HS-27A (cell line): ENCODE results near the gene IQSEC1.

Source experiments
- DNase-seq: peaks from one replicate; pipeline ENCODE4 v3.0.0-alpha.2; 2012; ENCODE audit warnings: low read depth, missing footprints

Gene IQSEC1

DNA sequence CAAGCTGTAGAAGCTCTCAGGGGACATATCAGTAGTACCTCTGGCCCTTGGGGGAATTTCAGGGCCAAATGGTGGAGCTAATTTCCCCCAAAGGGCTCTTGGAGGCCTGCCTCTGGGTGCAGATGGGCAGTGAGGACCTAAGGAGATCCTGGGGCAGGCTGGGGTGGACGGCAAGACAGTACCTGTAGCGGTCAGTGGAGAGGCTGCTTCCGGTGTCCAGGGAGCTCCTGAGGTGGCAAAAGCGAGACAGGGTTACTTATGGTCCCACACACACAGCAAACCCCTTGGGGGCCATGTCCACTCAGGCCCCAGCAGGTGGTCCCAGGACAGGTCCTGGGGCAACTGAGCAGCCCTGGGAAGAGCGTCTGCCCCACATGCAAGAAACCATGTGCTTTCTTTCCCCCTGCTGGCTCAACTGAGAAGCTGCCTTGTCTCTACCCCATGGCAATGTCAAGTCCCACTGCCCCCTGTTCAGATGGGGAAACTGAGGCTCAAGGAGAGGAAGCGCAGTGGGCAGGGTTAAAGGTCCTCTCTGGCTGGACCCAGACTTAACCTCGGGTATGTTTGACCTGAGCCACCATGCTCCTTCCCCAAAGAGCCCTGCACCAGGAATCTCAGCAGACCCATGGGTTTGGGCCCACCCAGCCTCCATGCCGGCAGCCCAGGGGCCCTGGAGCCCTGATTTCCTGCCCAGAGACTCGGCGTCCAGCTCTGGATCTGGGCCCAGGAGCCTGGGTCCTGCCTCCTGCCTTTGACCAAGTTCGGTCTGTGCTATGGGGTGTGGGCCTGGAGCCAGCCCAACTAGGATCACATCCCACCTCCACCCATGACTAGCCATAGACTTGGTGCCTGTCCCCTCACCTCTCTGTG is 25.7 kb downstream of the IQSEC1 start:
- no peak for DNase-seq

DNA sequence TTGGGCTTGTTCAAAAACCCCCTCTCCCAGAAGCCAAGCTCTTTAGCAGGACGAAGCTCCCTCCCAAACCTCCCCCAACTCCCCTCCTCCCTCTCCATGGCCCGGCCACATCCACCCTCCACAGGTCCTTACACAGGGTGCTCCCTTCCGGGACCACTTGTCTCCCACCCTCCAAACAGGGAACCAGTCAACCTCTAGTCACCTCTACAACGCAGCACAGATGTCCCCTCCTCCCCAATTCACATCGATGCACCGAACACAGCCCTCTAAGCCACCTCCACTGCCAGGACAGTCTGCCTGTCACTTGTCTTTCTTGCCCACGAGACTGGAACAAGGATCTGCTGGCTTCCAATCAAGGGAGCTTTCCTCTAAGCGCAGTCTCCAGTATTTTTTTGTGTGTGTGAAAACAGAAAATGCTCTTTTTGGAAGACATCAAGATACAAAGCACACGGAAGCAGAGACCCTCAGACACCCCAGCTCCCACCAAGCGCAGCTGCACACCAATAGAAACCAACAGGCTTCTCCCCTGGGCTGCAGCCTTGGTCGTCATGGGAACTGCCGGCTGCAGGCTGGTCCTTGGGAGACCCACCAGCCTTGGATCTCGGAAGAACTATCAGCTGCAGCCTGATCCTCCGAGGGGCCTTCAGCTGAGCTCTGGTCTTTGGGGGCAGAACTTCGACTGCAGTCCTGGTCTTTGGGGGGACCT is 26.5 kb downstream of the IQSEC1 start:
- DNase-seq: no peak

DNA sequence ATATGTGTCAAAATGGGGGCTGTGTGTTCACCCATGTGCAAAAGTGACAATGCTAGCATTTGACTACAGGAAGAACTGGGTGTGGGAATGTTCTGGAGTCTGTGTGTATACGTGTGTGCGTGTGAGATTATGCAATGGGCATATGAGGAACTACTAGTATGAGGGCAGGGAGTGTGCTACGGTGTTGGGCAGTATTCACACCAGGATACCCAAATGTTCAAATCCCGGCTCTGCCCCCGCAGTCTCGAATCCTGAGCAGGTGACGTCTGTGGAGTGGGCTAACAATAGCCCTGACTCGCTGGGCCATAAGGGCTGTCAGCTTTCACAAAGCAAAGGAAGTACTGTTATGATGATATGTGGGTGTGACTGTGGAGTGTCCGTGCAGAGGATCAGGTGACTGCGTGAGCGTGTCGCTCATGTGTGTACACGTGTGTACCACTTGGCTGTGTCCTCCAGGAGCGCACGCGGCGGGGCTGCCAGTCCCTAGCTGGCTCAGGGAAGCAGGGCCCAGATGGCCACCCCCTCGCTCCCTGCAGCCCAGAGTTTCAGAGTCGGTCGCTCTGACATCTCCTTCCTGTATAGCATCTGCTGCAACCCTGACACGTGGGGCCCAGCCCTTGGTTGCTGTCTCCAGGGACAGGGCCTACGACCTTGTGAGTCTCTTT is 27.2 kb downstream of the IQSEC1 start:
- no peak for DNase-seq

DNA sequence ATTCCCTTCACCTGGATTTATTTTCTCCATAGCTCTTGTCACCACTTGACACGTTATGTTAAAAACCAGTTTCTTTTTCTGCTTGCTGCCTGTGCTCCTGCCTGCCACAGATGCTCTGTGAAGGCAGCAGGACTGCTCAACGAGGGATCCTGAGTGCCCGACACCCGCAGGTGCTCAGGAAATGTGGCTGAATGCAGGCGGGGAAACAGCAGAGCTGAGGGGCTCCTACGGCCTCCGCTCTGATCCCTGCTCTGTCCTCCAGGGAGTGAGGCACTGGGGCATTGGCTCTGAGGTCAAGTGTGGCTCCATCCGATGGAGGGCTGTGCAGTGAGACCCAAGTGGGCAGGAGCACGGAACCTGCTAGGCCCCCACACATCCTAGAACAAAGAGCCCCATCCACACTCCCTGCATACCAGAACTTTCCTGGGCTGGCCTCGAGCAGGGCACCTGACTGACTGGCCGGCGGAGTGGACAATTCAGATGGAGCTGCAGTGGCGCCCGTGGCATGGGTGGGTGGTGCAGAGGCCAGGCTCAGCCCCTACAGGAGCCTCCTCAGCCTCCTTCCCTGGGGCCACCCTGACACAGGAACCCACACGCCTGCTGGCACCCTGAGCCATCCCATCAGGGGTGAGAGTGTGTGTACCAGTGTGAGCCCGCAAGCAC is 27.9 kb downstream of the IQSEC1 start:
- DNase-seq: no peak

DNA sequence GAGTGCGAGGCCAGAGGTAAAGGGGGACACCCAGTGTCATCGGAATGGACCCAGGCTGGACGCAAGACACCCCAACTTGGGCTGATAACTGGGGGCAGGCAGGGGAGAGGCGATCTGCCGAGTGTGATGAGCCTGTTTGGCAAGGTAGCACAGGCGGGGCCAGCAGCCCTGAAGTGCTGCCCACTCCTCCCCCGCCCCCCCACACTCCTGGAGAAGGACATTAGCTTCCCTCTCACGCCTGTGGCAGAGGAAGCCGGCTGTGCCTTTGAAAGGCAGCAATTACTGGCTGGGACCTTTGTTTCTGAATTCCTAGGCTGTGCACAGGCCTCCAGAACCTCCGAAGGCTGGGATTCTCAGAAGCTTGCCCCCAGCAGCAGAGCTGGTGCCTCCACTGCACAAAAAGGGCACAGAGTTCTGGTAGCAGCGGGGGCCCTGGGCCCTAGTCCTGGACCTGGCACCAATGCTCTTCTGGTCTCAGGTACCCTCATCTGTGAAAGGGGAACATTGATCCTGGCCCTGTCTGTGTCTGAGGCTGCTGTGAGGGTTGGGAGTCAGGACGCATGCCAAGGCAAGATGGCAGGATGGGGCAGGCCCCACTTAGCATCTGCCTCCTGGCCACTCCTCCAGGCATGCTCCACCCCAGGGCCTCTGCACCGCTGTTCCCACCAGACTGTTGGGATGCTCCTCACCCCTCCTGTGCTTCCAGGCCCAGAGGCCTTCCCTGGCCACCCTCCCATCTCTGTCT is 28.6 kb downstream of the IQSEC1 start:
- no peak for DNase-seq

DNA sequence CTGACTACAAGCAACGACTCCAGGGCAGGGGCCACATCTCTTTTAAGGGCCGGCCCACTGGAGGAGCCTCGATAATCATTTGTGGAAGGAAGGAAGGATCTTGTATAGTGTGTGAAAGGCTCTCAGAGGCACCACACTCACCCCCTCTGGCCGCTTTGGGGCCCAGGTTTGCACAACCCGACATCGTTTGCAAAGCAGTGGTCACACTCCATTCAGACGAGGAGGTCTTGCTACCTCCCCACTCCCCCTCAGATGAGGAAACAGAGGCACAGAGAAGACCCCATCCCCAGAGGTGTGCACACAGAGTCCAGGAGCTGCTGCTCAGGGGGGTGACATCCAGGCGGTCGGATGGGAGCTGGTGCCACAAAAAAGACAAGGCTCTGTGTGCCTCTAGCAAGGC is 29.6 kb downstream of the IQSEC1 start:
- DNase-seq: no peak

DNA sequence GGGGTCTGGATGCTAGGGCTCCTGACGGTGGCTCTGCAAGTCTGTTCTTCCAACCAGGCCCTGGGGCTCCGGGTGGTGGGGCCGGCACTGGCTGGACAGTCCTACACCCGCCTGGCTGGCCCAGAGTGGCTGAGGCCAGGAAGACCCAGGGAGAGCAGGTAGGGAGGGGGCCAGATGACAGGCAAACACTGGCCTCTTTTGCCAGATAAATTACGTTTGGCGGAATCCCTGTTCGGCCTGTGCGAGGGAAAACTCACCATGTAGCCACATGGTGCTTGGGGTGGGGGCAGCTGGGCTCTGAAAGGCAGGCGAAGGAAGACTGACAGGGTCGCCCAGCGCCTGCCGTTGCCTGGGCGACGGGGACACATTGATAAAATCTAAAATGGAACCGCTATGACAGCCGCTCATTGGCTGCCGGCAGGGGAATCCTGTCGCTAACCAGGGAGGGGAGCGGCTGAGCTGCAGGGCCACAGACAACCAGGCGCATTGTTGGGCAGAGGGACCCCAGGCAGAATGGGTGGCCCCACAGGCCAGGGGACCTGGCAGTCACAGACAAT is 30.4 kb downstream of the IQSEC1 start:
- no peak for DNase-seq

DNA sequence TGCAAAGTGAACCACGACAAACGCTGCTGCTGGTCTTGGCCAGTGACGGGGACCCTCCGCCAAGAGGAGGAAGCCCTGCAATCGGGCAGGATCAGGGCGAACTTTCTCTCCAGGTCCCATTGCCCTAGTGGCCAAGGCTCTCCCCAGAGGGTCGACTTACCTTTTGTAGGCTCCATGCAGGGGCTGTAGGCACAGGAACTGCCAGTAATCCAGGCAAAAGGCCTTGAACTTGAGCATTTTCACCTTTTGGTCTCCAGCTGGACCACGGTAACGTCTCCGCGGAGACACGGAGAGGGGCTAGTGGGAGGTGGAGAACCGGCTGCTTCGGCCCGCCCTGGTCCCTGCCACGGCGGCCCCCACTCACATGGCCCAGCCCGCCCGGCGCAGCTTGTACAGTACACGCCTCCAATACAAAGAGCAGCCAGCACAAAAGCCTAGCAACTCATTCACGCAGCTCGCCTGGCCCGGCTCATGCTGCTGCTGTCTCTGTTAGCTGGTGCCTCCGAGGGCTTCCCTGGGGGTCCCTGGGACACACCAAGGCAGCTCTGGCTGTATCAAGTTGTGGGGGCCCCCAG is 31.0 kb downstream of the IQSEC1 start:
- no peak for DNase-seq

DNA sequence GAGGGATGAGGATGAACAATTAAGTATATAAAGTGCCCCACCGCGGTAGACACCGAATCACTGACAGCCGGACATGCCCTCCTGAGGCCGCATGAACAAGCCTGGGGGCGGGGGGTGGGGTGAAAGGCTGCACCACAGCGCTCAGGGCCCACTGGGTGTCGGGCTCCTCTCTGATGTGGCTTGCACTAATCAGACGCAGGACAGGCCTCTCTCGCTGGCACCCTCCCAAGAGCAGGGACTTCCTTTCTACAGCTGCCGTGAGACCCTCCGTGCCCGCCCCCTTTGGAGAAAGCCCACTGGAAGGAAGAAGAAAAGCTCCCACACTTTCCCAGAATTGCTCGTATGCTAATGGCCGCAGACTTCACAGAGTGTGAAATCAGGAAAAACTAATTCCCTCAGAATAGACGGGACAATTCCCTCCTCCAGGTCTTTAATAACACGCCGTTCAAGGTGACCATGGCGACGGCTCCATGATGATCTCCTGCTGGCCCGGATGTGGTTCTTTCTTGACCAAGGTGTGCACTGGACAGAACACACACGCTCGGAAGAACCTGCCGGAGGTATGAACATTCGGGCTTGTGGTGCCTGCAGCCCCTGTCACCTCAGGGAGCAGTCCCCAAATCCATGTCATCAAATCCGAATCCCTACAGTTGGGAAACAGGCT is 32.0 kb downstream of the IQSEC1 start:
- DNase-seq: no peak

DNA sequence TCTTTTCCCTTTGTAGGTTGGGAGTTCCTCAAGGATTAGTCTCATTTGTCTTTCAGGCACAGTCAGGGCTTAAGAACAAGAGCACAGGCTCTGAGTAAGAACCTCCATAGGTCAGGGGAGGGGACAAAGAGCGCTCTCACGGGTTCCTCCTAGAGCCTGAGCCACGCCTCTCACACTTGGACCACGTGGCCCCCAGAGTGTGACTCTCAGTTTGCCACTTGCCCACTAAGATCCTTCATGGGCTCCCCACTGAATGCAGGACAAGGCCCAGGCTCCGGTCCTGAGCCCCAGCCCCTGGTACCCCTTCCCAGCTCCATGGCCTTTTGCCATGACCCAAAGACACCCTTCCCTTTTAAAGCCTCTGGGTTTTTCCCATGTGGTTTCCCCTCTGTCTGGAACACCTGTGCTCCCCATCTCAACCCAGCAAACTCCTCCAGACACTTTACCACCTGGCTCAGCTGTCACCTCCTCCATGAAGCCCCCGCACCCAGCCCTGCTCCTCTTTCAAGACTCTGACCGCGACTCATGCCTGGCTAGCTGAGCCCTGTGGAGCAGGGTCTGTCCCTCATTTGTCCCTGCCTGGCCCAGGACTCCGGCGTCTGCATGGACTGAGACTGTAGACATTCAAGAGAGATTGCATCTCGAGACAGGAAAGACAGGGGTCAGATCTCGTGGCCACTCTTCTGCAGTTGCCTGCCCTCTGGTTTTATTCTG is 32.7 kb downstream of the IQSEC1 start:
- no peak for DNase-seq

DNA sequence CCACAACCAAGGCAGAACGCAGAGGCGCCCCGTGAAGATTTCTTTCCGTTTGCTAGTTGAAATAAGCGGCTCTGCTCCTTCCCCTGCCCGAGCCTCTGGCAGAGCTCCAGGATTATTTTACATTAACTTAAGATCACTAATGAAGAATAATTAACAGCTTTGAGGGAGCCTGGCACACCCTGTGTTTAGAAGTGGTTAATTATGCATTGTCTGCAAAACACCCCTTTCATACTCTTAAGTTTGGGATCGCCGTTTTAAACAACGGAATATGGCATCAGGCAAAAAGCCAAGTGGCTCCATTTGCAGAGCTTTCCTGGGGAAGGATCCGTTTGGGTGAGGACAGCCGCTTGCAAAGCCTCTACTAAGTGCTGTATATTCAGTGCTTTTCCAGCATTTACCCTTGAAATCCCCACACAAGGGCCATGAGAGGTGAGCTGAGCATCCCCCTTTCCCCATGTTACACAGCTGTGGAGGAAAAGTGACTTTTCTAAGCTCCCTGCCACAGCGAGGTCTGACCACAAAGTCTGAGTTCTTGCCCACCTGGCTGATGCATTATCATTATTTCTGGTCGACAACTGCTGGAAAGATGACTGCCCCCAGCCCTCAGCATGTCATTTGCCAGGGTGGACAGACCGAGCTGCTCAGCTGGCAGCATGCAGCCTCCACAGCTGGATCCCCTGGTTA is 33.9 kb downstream of the IQSEC1 start:
- no peak for DNase-seq

DNA sequence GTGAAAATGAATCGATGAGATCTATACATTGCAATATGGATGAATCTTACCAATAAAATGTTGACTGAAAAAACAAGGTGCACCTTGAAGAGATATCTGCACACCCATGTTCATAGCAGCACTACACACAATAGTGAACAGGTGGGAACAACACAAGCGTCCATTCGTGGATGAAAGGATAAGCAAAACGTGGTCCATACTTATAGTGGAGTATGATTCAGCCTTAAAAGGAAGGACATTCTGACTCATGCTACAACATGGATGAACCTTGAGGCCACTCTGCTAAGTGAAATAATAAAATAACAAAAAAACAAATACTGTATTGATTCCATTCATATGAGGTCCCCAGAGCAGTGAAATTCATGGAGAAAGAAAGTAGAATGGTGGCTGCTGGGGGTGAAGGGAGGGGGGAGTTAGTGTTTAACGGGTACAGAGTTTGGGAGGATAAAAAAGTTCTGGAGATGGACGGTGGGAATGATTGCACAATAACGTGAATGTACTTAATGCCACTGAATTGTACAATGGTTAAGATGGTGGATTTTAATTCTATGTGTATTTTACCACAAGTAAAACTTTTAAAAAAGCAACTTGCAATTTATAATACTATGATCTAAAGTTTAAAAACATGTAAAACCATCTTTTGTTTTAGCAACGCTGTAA is 35.6 kb downstream of the IQSEC1 start:
- no peak for DNase-seq

DNA sequence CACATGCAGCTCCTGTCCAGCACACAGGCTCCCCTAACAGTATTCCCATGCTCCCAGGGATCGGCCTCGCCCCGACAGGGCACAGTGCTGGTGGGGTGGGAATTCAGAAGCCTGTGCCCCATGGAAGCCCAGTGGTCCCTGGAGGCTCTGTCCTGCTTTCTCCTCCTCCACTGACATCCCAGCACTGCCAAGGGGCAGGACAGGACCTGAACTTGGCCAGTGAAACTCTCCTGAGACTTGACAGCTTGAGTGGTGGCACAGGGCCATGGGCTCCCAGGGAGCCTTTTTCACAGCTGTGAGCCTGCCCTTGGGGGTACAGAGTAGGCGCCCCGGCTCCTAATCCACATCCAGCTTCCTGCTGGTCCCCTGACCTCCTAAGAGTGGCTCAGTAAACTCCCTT is 38.4 kb downstream of the IQSEC1 start:
- no peak for DNase-seq

DNA sequence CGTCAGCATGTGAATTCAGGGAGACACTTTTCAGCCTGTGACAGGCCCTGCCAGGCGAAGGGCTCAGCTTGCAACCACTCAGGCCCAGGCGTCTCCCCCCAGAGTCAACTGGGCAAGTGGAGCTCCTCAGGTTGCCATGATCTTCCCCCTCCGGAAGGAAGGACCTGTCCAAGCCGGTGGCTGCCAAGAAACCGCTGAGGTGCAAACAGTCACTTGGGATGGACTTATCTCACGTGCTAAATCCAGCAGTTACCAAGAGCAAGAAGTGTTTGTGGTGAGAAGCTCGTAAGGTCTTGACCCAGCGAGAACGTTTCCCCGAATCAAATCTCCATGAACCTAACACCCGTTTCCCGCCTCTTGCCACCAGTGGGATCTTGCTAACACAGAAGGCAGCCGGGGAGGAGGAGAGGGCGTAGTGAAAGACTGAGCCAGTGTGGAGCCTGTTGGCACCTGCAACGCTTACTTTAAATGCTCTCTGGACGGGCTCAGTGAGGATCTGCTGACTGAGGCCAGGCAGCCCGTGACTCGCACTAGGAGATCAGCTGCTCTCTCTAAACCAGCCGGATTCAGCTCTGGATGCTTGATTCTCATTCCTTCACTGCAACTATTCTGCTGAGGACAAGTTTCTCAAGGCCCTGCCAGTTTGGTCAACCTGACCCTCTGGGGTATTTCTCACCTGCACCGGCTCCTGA is 39.0 kb downstream of the IQSEC1 start:
- no peak for DNase-seq

DNA sequence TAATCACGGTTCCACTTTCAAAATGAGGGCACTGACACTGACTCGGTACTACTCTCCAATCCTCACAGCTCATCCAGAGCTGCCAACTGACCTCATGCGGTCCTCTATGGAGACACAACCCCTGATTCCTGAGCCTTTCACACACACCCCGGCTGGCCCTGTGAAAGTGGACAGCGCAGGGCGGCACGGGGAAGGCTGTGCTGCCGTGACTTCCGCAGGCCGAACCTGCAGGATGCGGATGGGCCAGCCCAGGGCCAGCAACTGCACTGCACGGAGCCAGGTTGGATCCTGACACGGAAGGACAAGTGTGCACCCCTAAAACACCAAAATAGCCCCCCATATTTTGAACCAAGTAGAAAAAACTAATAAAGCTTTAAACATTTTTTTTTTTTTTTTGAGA is 41.0 kb downstream of the IQSEC1 start:
- DNase-seq: no peak

DNA sequence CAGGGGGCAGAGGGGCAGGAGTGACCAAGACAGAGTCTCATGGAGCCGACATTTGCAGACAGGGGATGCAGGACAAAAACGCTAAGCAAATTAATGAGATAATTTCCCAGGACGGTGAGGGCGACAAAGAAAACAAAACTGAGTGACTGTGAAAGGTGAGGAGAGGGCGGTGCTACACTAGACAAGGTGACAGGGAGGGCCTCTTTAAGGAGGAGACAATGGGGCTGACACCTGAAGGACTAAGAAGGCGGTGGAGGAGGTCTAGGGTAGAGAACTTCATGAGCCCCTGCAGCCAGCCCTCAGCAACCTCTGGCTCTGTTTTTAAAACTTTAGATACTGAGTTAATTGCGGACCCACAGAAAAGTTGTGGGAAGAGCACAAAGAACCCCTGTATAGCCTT is 41.6 kb downstream of the IQSEC1 start:
- DNase-seq: no peak

DNA sequence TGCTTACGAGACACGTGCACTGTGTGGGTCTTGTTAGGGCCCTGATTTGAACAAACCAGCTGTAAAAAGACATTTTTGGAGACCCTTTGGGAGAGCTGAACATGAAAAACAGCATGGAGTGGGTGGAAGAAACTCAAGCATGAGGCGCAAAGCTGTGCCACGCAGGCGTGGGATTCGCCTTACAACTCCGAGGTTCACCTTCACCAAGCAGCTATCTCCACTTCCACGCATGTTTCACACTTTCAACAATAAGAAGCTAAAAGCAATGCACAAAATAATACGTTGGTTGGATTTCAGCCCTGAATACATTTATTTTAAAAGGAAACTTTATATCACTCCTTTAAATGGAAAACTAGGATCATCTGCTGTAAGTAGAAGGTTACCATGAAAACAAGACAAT is 42.5 kb downstream of the IQSEC1 start:
- no peak for DNase-seq
